ENCODE results near the gene GAS6. TPM values are rescaled to one million over a fixed set of nuclear protein-coding genes. Genes with fewer than 3 reads are reported as not detected.

The GAS6 gene
- total and polyA plus RNA-seq, 2 experiments from 2014 or later: 822 to 1,035 TPM

DNA sequence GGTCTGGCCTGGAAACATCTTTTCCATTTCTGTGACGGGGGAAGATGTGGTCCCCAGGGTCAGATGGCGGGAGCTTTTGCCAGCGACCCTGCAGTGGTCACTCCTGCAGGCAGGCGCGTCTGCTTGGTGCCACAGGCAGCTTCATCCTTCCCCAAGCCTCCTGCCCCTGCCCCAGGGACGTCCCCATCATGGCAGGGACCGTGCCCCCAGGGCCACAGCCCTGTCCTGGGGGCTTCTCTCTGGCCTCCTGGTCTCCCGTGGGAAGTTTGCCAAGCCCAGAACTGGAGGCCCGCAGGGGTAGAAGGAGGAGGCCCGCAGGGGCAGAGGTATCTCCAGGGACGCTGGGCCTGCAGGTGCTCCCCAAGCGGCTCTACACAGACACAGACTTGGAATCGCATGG lies 57.4 kb downstream of the GAS6 start:
- H3K36me3 ChIP-seq (ENCODE audit: low read depth): no peaks in the 10 kb centered on the region
- no peaks in the 10 kb centered on the region for H4K20me1 ChIP-seq (ENCODE audit: insufficient read depth)
- DNase-seq: no peak
- no peak overlapping the region for H3K9ac ChIP-seq
- no peak overlapping the region for H3K4me3 ChIP-seq
- 0 out of 2 replicates have a peak, but pooled peaks cover 3% of the 10 kb centered on the region for H3K4me1 ChIP-seq (ENCODE audit: insufficient read depth)
- no peaks in the 10 kb centered on the region for H3F3A ChIP-seq (ENCODE audit: insufficient read depth)
- in situ Hi-C loops (cut with MboI): no loop called here
- no peak for TF ChIP-seq EZH2phosphoT487 (IDR thresholded peaks at IDR 0.05; ENCODE audit: insufficient read depth, low read depth)
- no peak for TF ChIP-seq EZH2 (IDR thresholded peaks at IDR 0.05; ENCODE audit: insufficient read depth, poor library complexity, severe bottlenecking)
- H3K27me3 ChIP-seq (replicated peaks; ENCODE audit: insufficient read depth): no peaks in the 10 kb centered on the region
- H2AFZ ChIP-seq: no peak overlapping the region
- H3K27ac ChIP-seq: no peak overlapping the region
- H3K79me2 ChIP-seq (ENCODE audit: insufficient read depth): no peaks in the 10 kb centered on the region
- H3K9me3 ChIP-seq (ENCODE audit: low read depth): no peaks in the 10 kb centered on the region
- no peaks in the 10 kb centered on the region for H3K9me2 ChIP-seq (ENCODE audit: insufficient read depth)
- H3K4me2 ChIP-seq (ENCODE audit: unreplicated experiment): no peak overlapping the region
- WGBS, 2 experiments (ENCODE audit: low coverage in 1 of 2, low lambda C conversion rate in 2 of 2, missing lambda C conversion rate in 2 of 2): 82% methylated on average over 9 to 13 of the region's 13 CpGs

DNA sequence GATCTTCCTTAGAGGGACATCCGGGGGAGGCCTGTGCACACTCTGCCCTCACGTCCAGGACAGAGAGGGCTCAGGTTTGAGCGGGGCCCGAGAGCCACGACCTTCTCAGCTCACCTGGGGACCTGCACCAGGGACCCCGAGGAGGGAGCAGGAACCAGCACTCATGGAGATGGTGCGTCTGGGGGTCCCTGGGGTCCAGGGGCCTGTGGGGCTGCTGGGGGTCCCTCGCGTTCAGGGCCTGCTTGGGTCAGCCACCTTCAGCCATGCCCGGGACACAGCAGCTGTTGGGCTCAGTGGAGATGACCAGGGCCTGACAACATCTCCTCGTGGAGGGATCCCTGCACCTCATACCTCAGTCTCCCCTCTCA lies 57.8 kb downstream of the GAS6 start:
- Histone ChIP-seq H3K27me3 (replicated peaks; ENCODE audit: insufficient read depth) (no peaks in the 10 kb centered on the region), H3K9ac (no peak overlapping the region), H3K4me3 (no peak overlapping the region), H3K4me1 (ENCODE audit: insufficient read depth) (0 out of 2 replicates have a peak, but pooled peaks cover 3% of the 10 kb centered on the region), H3K79me2 (ENCODE audit: insufficient read depth) (no peaks in the 10 kb centered on the region), H3K9me2 (ENCODE audit: insufficient read depth) (no peaks in the 10 kb centered on the region), H2AFZ (no peak overlapping the region), H3K27ac (no peak overlapping the region), H3K9me3 (ENCODE audit: low read depth) (no peaks in the 10 kb centered on the region), H3K4me2 (ENCODE audit: unreplicated experiment) (no peak overlapping the region), H3K36me3 (ENCODE audit: low read depth) (no peaks in the 10 kb centered on the region), H3F3A (ENCODE audit: insufficient read depth) (no peaks in the 10 kb centered on the region), H4K20me1 (ENCODE audit: insufficient read depth) (no peaks in the 10 kb centered on the region)
- DNase-seq: no peak
- in situ Hi-C loops (cut with MboI): no loop called here
- WGBS, 2 experiments (ENCODE audit: low coverage in 1 of 2, low lambda C conversion rate in 2 of 2, missing lambda C conversion rate in 2 of 2): 90 to 93% methylated on average over 7 to 10 of the region's 11 CpGs
- TF ChIP-seq EZH2 (IDR thresholded peaks at IDR 0.05; ENCODE audit: insufficient read depth, poor library complexity, severe bottlenecking) (no peak), EZH2phosphoT487 (IDR thresholded peaks at IDR 0.05; ENCODE audit: insufficient read depth, low read depth) (no peak)

DNA sequence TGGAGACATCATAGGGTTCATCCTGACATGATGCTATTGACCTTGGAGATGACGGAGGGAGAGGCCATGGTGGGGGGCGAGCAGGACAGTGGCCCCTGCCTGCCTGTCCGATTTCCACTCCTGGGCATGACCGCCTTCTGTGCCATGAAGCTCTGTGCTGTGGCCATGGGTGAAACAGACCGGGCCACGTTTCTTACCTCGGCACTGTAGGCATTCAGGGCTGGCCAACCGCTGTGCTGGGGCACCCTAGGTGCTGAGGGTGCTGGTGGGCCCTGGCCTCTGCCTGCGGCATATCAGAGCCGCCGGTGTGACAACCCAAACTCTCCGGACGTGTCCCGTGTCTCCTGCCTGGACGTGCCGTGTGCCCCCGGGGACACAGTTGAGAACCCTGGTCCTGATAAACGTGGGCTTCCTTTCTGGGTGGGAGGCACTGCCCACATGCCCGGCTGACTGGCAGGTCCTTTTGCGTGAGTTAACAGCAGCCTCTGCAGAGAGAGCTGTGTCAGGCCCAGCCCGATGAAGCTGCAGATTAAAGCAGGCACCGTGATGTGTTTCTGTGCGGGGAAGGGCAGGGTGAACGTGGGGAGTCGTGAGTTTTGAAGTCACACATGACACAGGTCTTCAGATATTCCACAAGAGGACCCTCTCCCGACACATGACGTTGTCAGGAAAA lies 58.3 kb downstream of the GAS6 start:
- no peak overlapping the region for H2AFZ ChIP-seq
- TF ChIP-seq EZH2 (IDR thresholded peaks at IDR 0.05; ENCODE audit: insufficient read depth, poor library complexity, severe bottlenecking) (no peak), EZH2phosphoT487 (IDR thresholded peaks at IDR 0.05; ENCODE audit: insufficient read depth, low read depth) (no peak)

DNA sequence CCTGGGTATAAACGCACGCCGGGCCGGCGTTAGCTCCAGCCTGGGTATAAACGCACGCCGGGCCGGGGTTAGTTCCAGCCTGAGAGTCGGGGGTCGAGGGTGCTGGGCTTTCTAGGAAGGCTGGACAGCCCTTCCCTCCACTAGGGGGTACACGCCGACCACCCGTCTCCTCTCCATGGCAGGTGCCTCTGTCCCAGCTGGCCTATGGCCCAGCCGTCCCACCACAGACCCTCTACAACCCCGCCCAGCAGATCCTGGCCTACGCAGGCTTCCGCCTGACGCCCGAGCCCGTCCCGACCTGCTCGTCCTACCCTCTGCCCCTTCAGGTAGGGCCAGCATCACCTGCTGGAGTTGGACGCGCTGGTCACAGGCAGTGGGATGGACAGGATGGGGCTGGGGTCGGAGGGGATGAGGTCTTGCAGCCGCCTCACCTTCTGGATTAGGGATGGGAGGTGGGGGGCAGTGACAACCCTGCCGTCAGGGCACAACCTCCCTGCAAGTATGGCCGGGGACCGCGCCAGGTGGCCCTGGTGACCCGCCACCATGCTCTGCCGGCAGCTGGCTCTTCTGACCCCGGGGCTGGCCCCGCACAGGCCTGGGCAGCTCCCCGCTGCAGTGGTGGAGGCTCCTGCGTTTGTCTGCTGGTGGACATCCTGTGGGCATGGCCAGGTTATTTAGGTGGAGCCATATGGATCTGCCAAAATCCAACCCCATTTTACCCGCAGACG lies 59.0 kb downstream of the GAS6 start:
- no peaks in the 10 kb centered on the region for H3K9me3 ChIP-seq (ENCODE audit: low read depth)
- H3K4me1 ChIP-seq (ENCODE audit: insufficient read depth): 0 out of 2 replicates have a peak, but pooled peaks cover 3% of the 10 kb centered on the region
- H3F3A ChIP-seq (ENCODE audit: insufficient read depth): no peaks in the 10 kb centered on the region
- DNase-seq: no peak
- no peak overlapping the region for H3K4me2 ChIP-seq (ENCODE audit: unreplicated experiment)
- 82 to 87% methylated on average over 24 to 39 of the region's 39 CpGs for WGBS, 2 experiments (ENCODE audit: low coverage in 1 of 2, low lambda C conversion rate in 2 of 2, missing lambda C conversion rate in 2 of 2)
- H3K4me3 ChIP-seq: no peak overlapping the region
- TF ChIP-seq EZH2 (IDR thresholded peaks at IDR 0.05; ENCODE audit: insufficient read depth, poor library complexity, severe bottlenecking): no peak
- H3K27ac ChIP-seq: no peak overlapping the region
- H2AFZ ChIP-seq: no peak overlapping the region
- H3K79me2 ChIP-seq (ENCODE audit: insufficient read depth): no peaks in the 10 kb centered on the region
- no peaks in the 10 kb centered on the region for H4K20me1 ChIP-seq (ENCODE audit: insufficient read depth)
- no peaks in the 10 kb centered on the region for H3K9me2 ChIP-seq (ENCODE audit: insufficient read depth)
- no peak overlapping the region for H3K9ac ChIP-seq
- H3K27me3 ChIP-seq (replicated peaks; ENCODE audit: insufficient read depth): no peaks in the 10 kb centered on the region
- in situ Hi-C loops (cut with MboI): no loop called here
- no peaks in the 10 kb centered on the region for H3K36me3 ChIP-seq (ENCODE audit: low read depth)

More for the DNA sequence above, 58.3 kb downstream of the GAS6 start:
- Histone ChIP-seq H4K20me1 (ENCODE audit: insufficient read depth) (no peaks in the 10 kb centered on the region), H3K9me3 (ENCODE audit: low read depth) (no peaks in the 10 kb centered on the region), H3K9ac (no peak overlapping the region), H3F3A (ENCODE audit: insufficient read depth) (no peaks in the 10 kb centered on the region), H3K9me2 (ENCODE audit: insufficient read depth) (no peaks in the 10 kb centered on the region), H3K27ac (no peak overlapping the region), H3K36me3 (ENCODE audit: low read depth) (no peaks in the 10 kb centered on the region), H3K4me3 (no peak overlapping the region), H3K4me1 (ENCODE audit: insufficient read depth) (0 out of 2 replicates have a peak, but pooled peaks cover 3% of the 10 kb centered on the region), H3K79me2 (ENCODE audit: insufficient read depth) (no peaks in the 10 kb centered on the region), H3K4me2 (ENCODE audit: unreplicated experiment) (no peak overlapping the region), H3K27me3 (replicated peaks; ENCODE audit: insufficient read depth) (no peaks in the 10 kb centered on the region)
- WGBS, 2 experiments (ENCODE audit: low coverage in 1 of 2, low lambda C conversion rate in 2 of 2, missing lambda C conversion rate in 2 of 2): 86% methylated on average over 27 of the region's 27 CpGs
- DNase-seq: no peak
- in situ Hi-C loops (cut with MboI): no loop called here

Measured in GM23248 (cell line).